Mesothelial cell of epicardium (in vitro differentiated cells): Measurements from ENCODE around the gene PELI3. TPM values are rescaled to one million over a fixed set of nuclear protein-coding genes. Genes with fewer than 3 reads are reported as not detected.
"Not testable (repeated sequence)": the region's sequence is repeated elsewhere in the genome, so short reads cannot be mapped to it uniquely, and the experiment has no call there.

ENCODE experiments used
- DNase-seq, 2 experiments: peaks; one replicate each; pipeline ENCODE4 v3.0.0; 2021; ENCODE audit warnings: low spot score in 2 of 2; ENCODE audit not compliant: unreplicated experiment in 2 of 2
- H3K27ac Mint-ChIP-seq: 2 replicates; pipeline ENCODE4 v1.8.0; 2021; ENCODE audit warnings: mixed read lengths
- H3K27me3 Mint-ChIP-seq: 2 replicates; pipeline ENCODE4 v1.8.0; 2021; ENCODE audit warnings: low read depth, mixed read lengths
- H3K36me3 Mint-ChIP-seq: 2 replicates; pipeline ENCODE4 v1.8.0; 2021; ENCODE audit warnings: mixed read lengths
- H3K4me1 Mint-ChIP-seq: 2 replicates; pipeline ENCODE4 v1.8.0; 2021; ENCODE audit warnings: mixed read lengths
- H3K4me3 Mint-ChIP-seq: 2 replicates; pipeline ENCODE4 v1.8.0; 2021; ENCODE audit warnings: mild to moderate bottlenecking, moderate library complexity, mixed read lengths
- H3K9me3 Mint-ChIP-seq: 2 replicates; pipeline ENCODE4 v1.8.0; 2021; ENCODE audit warnings: mixed read lengths
- total RNA-seq: library from RNA; stranded (reverse); gene quantifications from 3 replicates; pipeline ENCODE4 v1.2.1, GENCODE V29; 2021
- TF ChIP-seq, protein P1 (sequence below): fragments of 200-600 bp; sonication (generic); IDR thresholded peaks from one replicate; pipeline ENCODE4 v1.5.0; 2021; ENCODE audit warnings: antibody characterized with exemption; ENCODE audit not compliant: unreplicated experiment

The PELI3 gene
- total RNA-seq, 1 donor from 2014 or later: 17.3 TPM

DNA sequence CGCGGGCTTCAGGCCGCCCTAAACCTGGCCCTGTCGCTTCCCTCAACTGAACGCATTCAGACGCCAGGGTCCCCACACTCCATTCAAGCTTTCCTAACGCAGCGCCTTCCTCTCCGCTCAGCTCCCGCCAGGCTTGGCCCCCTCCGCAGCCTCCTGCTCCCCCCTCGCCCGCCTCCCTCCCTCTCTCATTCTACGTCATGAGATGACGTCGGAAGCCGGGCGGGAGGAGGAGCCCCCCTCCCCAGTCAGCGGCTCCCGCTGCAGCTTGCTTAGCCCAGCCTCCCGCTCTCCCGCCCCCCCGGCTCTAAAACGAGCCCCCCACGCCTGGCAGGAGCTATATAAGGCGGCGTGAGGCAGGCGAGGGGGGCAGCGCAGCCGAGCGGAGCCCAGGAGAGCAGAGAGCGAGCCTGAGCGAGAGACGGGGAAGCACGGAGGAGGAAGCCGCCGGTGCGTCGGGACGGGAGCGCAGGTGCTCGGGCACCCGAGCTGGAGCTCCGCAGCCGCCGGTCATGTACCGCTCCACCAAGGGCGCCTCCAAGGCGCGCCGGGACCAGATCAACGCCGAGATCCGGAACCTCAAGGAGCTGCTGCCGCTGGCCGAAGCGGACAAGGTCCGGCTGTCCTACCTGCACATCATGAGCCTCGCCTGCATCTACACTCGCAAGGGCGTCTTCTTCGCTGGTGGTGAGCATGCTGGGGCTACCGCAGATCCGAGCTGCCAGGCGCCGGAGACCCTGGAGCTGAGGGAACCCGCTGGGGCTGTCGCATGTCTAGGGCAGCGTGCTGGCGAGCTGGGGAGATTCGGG, 45.8 kb upstream of the PELI3 start, which contains the start of gene NPAS4:
NPAS4 (plus strand) TSS at position 365 of the 806 bp plus-strand sequence; CDS start at position 510, 145 bp downstream.
- peaks cover 2% of the 10 kb centered on the region for H3K4me1 Mint-ChIP-seq
- peaks cover 53% of the 10 kb centered on the region for H3K27me3 Mint-ChIP-seq
- H3K4me3 Mint-ChIP-seq: no peak within 1 kb of the TSS
- H3K36me3 Mint-ChIP-seq: no peaks in the 10 kb centered on the region
- no peak within 1 kb of the TSS for H3K27ac Mint-ChIP-seq
- TF ChIP-seq, protein P1, sequence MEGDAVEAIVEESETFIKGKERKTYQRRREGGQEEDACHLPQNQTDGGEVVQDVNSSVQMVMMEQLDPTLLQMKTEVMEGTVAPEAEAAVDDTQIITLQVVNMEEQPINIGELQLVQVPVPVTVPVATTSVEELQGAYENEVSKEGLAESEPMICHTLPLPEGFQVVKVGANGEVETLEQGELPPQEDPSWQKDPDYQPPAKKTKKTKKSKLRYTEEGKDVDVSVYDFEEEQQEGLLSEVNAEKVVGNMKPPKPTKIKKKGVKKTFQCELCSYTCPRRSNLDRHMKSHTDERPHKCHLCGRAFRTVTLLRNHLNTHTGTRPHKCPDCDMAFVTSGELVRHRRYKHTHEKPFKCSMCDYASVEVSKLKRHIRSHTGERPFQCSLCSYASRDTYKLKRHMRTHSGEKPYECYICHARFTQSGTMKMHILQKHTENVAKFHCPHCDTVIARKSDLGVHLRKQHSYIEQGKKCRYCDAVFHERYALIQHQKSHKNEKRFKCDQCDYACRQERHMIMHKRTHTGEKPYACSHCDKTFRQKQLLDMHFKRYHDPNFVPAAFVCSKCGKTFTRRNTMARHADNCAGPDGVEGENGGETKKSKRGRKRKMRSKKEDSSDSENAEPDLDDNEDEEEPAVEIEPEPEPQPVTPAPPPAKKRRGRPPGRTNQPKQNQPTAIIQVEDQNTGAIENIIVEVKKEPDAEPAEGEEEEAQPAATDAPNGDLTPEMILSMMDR: no peak
- DNase-seq: no peak
- peaks cover 3% of the 10 kb centered on the region for H3K9me3 Mint-ChIP-seq

DNA sequence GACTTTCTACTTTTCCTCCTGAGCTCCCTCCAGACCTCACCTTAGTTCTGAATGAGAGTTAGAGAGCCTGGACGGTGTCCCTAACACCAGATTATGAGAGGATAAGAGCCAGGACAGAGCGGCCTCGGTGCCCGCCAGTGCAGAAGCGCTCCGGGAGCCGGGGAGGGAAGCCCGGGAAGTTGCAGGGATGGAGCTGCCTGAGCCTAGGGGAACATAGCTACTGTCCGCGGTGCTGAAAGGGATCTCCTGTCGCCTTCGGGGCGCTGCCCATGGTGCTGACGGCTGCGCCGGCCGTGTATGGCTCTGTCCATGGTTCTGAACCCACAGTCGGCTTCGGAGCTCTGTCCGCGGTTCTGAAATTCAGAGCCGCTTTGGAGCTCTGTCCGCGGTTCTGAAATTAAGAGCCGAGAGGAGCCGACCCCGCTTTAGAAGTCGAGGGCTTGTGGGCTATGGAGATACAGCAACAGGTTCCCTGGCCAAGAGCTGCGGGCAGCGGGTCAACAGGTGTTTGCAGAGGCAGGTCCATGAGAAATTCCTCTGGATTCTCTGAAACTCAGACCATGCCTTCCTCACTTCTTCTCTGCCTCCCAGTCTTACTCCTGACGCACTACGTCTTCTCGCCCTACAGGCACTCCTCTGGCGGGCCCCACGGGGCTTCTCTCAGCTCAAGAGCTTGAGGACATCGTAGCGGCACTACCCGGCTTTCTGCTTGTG, 45.1 kb upstream of the PELI3 start:
- Mint-ChIP-seq H3K9me3 (peaks cover 3% of the 10 kb centered on the region), H3K36me3 (no peaks in the 10 kb centered on the region), H3K4me1 (peaks cover 2% of the 10 kb centered on the region), H3K27me3 (peaks cover 46% of the 10 kb centered on the region), H3K27ac (no peak overlapping the region), H3K4me3 (no peak overlapping the region)
- TF ChIP-seq, protein P1: no peak
- peak; percentile 95 to 98 for DNase-seq

DNA sequence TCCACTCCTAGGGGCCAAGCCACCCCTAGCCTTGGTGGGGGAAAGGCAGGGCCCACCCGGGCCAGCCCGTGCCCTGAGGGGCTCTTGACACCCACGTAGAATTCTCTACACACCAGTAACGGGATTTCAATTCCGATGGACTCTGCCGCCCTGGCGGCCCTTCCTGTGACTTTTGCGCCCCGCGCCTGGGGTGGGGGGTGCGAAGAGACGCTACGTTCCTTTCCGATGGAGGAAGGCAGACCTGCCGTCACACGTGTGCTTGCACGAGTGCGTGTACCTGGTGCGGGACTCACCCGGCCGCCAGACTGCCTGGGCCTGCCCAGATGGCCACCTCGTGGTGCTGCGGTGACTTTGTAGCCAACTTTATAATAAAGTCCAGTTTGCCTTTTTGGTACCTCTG, 40.4 kb upstream of the PELI3 start:
- TF ChIP-seq, protein P1: no peak
- H3K27me3 Mint-ChIP-seq: peaks cover 4% of the 10 kb centered on the region
- no peaks in the 10 kb centered on the region for H3K9me3 Mint-ChIP-seq
- DNase-seq: no peak
- H3K27ac Mint-ChIP-seq: no peak overlapping the region
- H3K36me3 Mint-ChIP-seq: peaks cover 2% of the 10 kb centered on the region
- H3K4me1 Mint-ChIP-seq: no peaks in the 10 kb centered on the region
- no peak overlapping the region for H3K4me3 Mint-ChIP-seq

DNA sequence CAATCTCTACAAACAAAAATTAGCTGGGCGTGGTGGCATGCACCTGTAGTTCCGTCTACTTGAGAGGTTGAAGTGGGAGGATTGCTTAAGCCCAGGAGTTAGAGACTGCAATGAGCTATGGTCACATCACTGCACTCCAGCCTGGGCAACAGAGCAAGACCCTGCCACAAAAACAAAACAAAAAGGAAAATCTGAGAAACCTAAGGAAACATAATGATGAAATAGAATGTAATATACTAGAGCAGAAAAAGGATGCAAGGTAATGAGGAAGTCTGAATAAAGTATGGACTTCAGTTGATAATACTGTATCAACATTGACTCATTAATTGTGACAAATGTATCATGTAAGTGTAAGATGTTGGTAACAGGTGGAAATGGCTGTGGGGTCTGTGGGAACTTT, 37.8 kb upstream of the PELI3 start:
- no peak overlapping the region for H3K4me3 Mint-ChIP-seq
- no peak overlapping the region for H3K27ac Mint-ChIP-seq
- no peaks in the 10 kb centered on the region for H3K27me3 Mint-ChIP-seq
- TF ChIP-seq, protein P1: no peak
- peaks cover 9% of the 10 kb centered on the region for H3K36me3 Mint-ChIP-seq
- no peaks in the 10 kb centered on the region for H3K4me1 Mint-ChIP-seq
- no peaks in the 10 kb centered on the region for H3K9me3 Mint-ChIP-seq
- DNase-seq: no peak

DNA sequence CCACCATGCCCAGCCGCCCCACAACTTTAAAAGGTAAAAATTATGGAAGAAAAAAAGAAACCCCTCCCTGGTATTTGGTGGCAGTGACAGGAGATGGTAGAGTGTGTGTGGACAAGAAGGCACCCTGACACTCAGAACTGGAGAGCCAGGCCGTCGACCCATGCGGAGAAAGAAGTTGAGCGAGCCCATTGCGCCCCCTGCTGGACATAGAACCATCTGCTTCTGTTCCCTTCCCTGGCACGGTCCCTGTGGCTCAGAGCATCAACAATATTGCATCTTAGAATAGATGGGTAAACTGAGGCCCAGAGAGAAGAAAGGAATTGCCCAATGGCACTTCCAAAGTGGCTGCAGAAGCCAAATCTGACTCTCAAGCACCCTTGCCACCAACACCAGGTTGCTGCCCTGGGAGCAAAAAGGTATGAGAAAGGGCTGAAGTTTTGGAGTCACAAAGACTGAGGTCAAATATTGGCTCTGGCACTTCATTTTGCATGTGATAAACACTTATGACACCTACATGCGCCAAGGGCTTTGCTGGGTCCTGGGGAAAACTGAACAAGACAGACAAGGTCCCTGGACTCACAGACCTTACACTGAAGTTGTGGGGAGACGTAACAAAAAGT, 36.6 kb upstream of the PELI3 start:
- Mint-ChIP-seq H3K27ac (no peak overlapping the region), H3K4me3 (no peak overlapping the region), H3K4me1 (no peaks in the 10 kb centered on the region), H3K36me3 (peaks cover 13% of the 10 kb centered on the region), H3K9me3 (no peaks in the 10 kb centered on the region), H3K27me3 (no peaks in the 10 kb centered on the region)
- DNase-seq: peak; percentile 59 to 80
- TF ChIP-seq, protein P1: peak; percentile 89

DNA sequence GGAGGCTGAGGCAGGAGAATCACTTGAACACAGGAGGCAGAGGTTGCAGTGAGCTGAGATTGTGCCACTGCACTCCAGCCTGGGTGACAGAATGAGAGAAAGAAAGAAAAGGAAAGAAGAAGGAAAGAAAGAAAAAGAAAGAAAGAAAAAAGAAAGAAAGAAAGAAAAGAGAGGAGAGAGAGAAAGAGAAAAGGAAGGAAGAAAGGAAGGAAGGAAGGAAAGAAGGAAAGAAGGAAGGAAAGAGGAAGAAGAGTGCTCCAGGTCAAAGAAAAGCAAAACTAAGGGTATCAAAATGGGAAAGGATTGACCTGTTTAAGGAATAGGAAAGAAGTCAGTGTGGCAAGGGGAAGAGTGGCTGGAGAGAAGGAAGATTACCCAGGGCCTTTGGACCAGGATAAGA, 35.4 kb upstream of the PELI3 start:
- not testable (repeated sequence) for H3K9me3 Mint-ChIP-seq, H3K27ac Mint-ChIP-seq

DNA sequence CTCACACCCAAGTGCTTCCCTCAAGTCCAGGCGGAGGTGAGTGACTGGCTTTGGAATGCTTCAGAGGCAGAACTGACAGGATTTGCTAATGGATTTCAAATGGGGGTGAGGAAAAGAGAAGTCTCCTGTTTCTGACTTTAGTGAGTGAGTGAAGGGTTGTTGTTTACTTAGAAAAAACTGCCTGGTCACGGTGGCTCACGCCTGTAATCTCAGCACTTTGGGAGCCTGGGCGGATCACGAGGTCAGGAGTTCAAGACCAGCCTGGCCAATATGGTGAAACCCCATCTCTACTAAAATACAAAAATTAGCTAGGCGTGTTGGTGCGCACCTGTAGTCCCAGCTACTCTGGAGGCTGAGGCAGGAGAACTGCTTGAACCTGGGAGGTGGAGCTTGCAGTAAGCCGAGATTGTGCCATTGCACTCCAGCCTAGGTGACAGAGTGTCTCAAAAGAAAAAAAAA, 34.8 kb upstream of the PELI3 start:
- not testable (repeated sequence) for H3K27ac Mint-ChIP-seq, H3K27me3 Mint-ChIP-seq, H3K9me3 Mint-ChIP-seq, DNase-seq, H3K4me3 Mint-ChIP-seq, H3K4me1 Mint-ChIP-seq
- peaks cover 28% of the 10 kb centered on the region for H3K36me3 Mint-ChIP-seq

More for the DNA sequence above, 35.4 kb upstream of the PELI3 start:
- DNase-seq, H3K4me1 Mint-ChIP-seq, H3K4me3 Mint-ChIP-seq, H3K27me3 Mint-ChIP-seq: not testable (repeated sequence)
- H3K36me3 Mint-ChIP-seq: peaks cover 22% of the 10 kb centered on the region
